ENCODE measurements around the gene DMAC2L.
A peak's percentile ranks its signal among the peaks of the same experiment; 100 is the strongest.
"Not testable (repeated sequence)": the region's sequence is repeated elsewhere in the genome, so short reads cannot be mapped to it uniquely, and the experiment has no call there.

The DMAC2L gene

GRCh38 chr14:50333014-50333509, 20.9 kb downstream of the DMAC2L start:
- DNase-seq, result no peak

GRCh38 chr14:50334211-50334610, 22.1 kb downstream of the DMAC2L start:
- DNase-seq, result no peak

- no peak for DNase-seq
These were observed 23.3 kb downstream of the DMAC2L start for GRCh38 chr14:50335389-50335788.

- DNase-seq, result no peak
These were observed 24.1 kb downstream of the DMAC2L start for GRCh38 chr14:50335989-50336824.

- no peak for DNase-seq
These were observed 26.5 kb downstream of the DMAC2L start for GRCh38 chr14:50338587-50338986.

- DNase-seq, result no peak
These were observed 27.2 kb downstream of the DMAC2L start for GRCh38 chr14:50339178-50339804.

- DNase-seq, result no peak
These were observed 27.9 kb downstream of the DMAC2L start for GRCh38 chr14:50340045-50340444.

DNA sequence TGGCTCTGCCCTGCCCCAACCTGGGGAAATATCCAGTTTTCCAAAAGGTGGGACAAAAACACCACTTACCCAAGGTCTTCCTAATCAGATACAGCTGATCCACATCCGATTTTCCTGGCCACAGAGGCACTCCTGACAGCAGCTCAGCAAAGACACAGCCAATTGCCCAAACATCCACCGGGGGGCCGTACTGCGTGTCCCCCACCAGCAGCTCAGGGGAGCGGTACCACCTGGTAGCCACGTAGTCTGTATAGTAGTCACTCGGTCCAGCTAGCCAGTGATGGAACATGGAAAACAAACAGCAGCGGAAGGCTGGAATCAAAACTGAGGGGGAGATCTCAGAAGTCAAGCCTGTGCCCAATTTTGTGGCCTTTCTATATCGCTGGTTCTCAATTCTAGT, 28.8 kb downstream of the DMAC2L start:
- no peak for DNase-seq

DNA sequence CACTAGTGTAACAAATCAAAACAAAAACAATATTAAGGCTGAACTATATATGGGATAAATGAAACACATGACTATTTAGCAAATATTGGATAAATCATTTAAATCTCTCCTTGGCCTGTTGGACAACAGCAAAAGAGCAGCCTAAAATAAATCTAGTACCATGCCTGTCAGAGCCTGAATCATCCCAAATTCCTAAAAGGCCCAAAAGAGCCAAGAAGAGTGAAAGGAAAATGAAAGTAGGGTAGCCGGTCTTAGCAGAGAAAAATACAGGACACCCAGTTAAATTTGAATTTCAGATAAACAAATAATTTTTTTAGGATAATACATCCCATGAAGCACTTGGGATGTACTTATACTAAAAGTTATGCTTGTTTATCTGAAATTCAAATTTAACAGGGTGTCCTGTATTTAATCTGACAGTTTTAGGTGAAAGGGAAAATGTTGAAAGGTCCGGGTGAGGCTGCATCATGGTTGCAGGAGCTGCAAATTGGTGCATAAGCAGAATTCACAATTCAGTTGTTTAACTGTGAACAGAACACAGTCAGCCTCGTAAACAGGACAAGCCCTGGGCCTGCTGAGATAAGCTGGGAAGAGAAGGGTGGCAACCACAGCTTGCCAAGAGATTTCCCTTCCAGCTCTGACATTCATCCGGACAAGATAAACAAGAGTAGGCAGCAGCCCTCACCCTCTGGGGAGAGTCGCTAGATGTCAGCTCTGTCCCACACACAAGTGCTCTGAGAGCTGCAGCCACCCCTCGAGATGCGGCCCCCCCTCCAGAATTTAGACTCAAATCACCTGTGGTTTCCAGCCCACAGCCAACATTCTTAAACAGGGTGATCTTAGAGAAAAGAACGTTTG, 30.3 kb downstream of the DMAC2L start:
- peak; percentile 36 for DNase-seq

- no peak for DNase-seq
These were observed 31.3 kb downstream of the DMAC2L start for GRCh38 chr14:50343434-50343833.

DNA sequence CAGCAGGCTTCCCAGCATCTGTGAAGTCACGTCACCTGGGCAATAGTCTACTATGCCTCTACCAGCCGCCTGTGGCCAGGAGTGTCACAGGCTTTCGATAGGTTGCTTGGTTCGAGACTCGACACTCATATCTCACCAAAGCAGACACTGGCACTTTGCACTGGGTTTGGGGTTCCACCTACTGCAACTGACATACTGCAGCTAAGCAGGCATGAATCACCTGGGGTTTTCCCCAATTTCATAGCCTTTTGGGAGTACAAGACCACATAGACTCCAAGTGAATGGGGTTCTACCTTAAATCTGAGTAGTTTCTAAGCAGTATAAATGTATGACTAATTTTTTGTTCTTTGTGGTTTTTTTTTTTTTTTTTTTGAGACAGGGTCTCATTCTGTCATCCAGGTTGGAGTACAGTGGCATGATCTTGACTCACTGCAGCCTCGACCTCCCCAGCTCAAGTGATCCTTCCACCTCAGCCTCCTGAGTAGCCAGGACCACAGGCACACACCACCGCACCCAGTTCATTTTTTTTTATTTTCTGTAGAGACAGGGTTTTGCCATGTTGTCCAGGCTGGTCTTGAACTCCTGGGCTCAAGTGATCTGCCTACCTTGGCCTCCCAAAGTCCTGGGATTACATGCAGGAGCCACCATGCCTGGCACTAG, 32.1 kb downstream of the DMAC2L start:
- peak; percentile 93 for DNase-seq

GRCh38 chr14:50344876-50345563, 32.9 kb downstream of the DMAC2L start:
- no peak for DNase-seq

DNA sequence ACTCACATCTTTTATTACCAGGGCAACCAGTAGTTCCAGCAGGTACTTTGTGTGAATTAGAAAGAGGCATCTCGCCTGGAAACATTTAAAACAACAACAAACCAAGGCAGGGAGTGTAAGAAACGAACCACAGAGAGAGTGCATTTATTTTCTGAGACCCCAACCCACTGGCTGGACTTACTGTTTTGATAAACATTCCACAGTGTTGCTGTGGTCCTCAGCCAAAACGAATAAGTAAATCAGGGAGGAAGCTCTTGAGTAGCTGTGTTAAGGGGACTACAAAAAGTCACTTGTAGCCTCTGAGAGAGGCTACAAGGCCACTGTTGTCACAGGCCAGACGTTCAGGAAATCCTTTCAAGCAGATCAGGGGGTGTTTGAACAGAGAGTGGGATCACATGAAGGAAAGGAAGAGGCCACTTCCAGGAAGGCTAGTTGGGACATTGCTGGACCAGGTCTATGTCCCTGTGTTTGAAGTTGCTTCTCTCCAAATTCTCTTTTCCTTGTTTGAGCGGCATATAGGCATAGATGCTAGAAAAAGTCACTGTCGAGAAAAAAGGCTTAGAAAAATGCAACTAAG, 33.8 kb downstream of the DMAC2L start:
- DNase-seq, result no peak

DNA sequence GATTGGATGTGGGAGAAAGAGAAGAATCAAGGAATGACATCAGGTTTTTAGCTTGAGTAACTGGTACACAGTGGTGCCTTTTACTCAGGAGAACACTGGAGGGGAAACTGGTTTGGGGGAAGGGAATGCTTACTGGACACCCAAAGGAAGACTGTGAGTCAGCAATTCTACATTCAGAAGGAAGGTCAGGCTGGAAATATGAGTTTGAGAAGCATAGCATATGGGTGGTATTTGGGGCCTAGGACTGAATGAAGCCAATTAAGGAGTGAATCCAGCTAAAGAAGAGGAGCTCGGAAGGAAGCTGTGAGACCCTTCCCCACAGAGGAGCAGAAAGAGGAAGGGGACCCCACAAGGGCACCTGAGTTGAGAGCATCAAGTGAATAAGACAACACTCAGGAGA, 35.4 kb downstream of the DMAC2L start:
- DNase-seq, result no peak

GRCh38 chr14:50348933-50349332, 36.8 kb downstream of the DMAC2L start:
- DNase-seq, result no peak

DNA sequence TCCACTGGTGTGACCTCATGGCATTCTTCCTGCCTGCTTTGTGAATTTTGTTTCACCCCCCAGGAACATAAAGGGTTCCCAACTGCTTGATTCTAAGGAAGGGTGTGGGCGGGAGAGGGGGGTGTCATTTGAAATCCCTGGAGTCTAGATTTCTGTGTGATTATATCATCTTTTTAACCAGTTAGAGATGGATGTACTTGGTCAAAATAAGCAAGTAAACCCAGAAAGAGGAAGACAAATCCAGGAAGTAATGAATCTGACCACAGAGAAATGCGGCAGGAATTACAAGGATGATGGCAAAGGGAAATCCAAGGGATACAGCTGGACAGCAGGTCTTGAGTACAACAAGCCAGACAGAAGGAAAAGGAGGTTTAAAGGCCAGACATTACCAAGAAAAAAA, 38.9 kb downstream of the DMAC2L start:
- no peak for DNase-seq

- no peak for DNase-seq
These were observed 40.5 kb downstream of the DMAC2L start for GRCh38 chr14:50352584-50352983.

DNA sequence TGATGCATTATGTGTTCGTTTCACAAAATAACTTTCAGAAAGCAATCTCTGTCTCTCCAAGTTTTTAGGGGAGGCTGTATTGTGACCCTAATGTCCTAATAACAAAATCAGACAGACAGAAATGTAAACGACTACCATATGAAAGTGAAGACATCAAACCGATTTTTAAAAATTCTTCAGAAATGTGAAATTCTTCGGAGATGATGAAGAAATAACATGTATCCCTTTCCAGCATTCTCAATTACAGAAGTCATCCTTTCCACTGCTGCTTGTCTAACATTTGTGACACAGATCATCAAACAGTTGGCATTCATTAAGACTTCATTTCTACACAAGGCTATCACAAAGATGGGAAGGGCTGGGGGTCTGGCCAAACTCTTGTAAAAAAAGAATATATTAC, 41.0 kb downstream of the DMAC2L start:
- DNase-seq, result no peak

- DNase-seq, result no peak
These were observed 42.4 kb downstream of the DMAC2L start for GRCh38 chr14:50354527-50354926.

DNA sequence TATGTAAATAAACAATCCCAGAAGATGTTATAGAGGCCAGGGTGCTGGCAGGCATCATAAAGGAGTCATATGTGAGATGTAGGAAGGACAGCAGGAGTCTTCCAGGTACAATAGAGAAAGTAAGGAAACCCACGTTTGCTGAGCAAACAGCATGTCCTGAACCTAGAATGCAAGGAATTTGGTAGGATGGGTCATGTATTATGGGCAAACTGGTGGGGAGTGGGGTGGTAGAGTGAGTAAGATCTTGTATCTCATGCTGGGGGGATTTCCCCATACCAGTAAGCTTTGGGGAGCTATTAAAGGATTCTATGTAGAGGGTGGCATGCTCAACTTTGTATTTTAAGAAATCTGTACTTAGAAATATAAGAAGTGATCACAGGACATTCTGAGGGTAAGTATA, 43.6 kb downstream of the DMAC2L start:
- DNase-seq, result no peak

DNA sequence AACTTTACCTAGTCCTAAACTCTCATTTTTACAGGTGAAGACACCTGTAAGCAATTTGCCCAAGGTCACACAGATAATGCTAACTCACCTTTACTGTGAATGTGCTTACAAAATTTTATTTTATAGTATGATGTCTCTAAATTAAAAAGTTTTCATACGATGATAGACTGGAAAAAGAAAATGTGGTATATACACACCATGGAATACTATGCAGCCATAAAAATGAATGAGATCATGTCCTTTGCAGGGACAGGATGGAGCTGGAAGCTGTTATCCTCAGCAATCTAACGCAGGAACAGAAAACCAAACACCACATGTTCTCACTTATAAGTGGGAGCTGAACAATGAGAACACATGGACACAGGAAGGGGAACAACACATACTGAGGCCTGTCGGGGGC, 44.2 kb downstream of the DMAC2L start:
- DNase-seq, result not testable (repeated sequence)

GRCh38 chr14:50357124-50357523, 45.0 kb downstream of the DMAC2L start:
- no peak for DNase-seq
